Renal cortical epithelial cell (primary cell): ENCODE data around the gene MYCL. TPM values are rescaled to one million over a fixed set of nuclear protein-coding genes. Genes with fewer than 3 reads are reported as not detected.
A peak's percentile ranks its signal among the peaks of the same experiment; 100 is the strongest.

Experiments
- DNase-seq: peaks from one replicate; pipeline ENCODE4 v3.0.0-alpha.2; 2011; ENCODE audit warnings: low read depth
- total RNA-seq: library from RNA; depleted of rRNA; stranded (reverse); fragments of >200 nt; gene quantifications from 2 replicates; pipeline ENCODE4 v1.2.3, GENCODE V29; 2014

MYCL gene
- total RNA-seq = 0.70 and 1.4 TPM in 2 replicates

DNA sequence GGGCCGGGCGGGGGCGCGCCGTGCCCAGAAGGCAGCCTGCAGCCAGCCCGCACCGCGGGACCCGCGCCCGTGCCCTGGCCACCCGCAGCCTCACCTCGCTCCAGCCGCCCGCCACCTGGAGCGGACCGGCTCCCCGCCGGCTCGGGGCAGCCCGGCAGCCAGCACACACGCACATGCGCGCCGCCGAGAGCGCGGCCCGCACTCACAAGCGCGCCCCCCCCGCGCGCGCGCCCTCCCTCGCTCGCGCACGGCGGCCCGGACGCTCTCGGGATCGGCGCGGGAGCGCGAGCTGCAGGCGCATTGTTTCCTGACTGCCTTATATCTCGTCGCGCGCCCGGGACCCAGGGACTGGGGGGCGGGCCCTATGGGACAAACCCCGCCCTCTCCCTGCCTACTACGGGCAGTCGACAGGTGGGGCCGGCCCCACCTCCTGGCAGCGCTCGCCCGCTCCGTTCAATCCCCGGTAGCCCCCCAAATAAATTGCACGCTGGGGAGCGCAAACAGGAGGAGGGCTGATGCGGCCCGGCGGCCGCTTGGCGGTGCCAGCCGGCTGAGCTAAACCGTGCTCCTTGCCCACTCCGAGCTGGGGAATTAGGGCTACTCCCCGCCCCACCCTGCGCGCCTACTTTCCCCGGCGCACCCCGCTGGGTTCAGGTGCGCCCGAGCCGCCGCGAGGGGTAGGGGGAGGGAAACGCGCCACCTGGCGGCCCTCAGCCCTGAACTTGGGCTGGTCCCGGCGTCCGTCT lies at the start of gene MYCL:
TSS of gene MYCL (minus strand) at position 204 of the 746 bp plus-strand sequence. CDS start 483 bp downstream, outside the sequence.
- no peak for DNase-seq

DNA sequence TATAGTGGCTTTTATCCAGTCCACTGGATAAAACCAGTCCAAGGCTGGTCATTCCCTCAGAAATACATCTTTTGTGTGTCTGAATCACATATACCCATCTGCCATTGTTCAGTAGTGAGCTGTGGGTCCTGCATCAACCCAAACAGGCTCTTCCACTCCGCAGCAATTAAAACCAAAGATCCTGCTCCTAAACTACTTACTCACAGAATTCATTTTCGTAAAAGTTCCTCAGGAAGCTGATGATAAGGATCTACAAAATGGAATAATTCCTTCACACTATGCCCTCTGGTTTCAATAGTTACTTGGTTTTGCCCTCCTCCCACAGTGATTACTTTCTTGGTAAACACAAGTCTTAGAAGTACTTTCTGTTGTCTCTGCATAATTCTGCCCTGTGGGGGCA lies 48.2 kb upstream of the MYCL start:
- no peak for DNase-seq

- DNase-seq = no peak
These were observed 45.5 kb upstream of the MYCL start for GRCh38 chr1:39947260-39947659.

DNA sequence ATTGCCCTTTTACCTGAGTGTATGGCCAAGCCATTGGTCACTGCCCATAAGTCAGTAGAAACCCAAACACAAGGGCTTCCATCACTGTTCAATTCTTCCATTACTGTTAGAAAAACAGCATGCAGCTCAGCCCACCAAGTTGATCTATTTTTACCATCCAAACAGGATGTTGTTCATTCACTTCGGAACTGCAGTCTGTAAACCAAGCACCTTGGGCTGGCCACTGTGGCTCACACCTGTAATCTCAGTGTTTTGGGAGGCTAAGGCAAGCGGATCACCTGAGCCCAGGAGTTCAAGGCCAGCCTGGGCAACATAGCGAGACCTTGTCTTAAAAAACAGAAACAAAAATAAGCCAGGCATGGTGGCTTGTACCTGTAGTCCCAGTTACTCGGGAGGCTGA lies 44.5 kb upstream of the MYCL start:
- DNase-seq = no peak

DNA sequence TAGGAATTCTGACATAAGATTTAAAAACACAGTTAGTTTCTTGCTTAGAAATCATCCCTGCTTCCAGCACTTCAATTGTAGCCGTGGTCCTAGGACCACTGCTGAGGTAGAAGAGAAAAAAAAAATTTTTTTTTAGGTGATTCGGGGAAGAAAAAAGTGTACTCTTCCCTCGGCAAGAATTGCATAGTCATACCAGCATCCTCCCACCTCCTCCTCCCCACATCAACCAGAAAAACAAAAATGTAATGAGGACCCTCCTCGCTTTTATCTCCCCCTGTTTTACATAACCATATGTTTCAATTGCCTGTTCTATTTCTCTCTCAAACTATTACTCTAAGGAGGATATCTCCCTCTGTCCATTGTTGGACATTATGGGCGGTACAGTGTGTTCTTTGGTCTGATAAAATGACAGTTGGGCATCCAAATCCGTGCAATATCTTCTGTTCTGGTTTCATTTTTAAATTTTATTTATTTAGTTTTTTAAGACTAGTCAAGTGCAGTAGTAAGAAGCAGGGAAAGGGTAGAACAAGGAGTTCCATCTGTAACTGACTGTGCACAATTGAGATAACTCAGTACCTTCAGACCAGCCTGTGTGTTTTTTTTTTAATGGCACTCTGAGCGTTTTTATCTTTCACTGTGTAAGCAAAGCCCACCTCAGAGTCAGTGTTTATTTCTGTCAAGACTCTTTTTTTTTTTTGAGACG lies 42.8 kb upstream of the MYCL start:
- no peak for DNase-seq

- DNase-seq = no peak
These were observed 42.0 kb upstream of the MYCL start for GRCh38 chr1:39943471-39944290.

GRCh38 chr1:39940980-39941871 lies 39.5 kb upstream of the MYCL start:
- no peak for DNase-seq

DNA sequence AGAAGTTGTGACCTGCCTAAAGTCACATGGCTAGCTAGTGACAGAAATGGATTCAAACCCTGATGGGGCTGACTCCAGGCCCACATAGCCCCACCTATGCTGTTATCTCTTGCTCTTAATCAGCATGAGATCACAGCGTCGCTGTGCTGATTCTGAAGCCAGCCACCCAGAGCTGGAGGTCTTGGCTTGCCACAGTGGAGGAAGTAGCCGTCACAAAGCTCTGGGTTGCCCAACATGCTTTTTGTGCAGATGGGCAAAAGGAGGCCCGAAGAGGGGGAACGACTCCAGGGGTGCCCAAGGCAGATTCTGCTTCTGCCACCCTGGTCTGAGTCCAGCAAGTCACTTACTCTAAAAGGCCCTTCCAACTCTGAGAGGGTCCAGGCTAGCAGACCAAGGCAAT lies 38.5 kb upstream of the MYCL start:
- no peak for DNase-seq

- no peak for DNase-seq
These were observed 37.1 kb upstream of the MYCL start for GRCh38 chr1:39938856-39939255.

DNA sequence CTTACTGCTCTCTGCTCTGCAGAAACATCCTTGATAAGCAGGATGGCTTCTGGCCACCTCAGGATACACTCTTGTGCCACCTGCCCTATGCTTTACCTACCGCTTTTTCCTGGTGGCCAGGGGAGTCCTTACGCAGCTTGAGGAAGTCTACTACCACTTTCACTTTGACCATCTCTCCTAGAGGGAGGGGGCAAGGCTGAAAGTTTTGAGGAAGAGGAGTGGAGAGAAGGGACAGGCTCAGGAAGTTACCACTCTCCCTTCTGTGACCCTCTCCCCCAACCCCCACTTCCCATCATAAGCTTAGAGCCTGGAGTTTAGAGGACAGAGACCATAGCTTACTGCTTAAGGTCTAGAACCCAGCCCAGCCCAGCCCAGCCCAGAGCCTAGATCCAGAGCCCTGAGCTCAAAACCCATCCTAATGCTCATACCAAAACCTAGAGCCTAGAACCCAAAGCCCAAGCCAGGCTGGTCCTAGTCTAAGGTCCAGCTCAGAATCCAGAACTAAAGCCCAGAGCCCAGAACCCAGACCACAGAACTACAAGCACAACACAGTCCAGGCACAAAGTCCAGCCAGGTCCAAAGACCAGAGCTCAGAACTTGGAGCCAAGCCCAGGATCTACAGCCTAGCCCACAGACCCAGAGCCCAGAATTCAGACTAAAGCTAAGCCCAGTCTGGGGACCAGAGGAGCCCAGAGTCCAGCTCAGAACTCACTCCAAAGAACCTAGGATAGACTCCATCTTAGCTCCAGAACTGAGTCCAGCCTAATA lies 35.2 kb upstream of the MYCL start:
- DNase-seq = no peak

GRCh38 chr1:39933956-39934941 lies 32.5 kb upstream of the MYCL start:
- DNase-seq = peak; percentile 98

- no peak for DNase-seq
These were observed 27.3 kb upstream of the MYCL start for GRCh38 chr1:39928809-39929587.

- DNase-seq = no peak
These were observed 25.8 kb upstream of the MYCL start for GRCh38 chr1:39927538-39927937.

GRCh38 chr1:39926820-39927219 lies 25.1 kb upstream of the MYCL start:
- DNase-seq = no peak

DNA sequence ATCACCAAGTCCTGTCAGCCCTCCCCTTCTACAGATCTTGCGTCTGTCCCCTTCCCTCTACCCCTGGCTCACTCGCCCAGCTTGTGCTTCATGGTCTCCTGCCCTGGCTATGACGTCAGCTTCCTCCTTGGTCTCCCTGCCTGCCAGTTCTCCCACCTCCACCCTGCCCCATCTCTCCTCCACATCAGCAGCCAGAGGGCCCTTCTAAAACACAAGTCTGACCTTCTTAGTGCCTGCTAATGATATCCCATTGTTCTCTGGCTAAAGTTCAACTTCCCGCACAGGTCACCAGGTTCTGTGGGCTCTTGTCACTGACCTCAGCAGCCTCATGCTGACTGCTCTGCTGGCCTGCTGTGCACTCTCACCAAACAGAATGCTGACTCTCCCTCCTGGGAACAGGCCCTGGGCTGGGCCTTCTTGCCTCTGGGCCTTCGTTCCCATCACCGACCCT lies 24.7 kb upstream of the MYCL start:
- DNase-seq = peak; percentile 92

- DNase-seq = no peak
These were observed 24.1 kb upstream of the MYCL start for GRCh38 chr1:39925721-39926342.

GRCh38 chr1:39922251-39922688 lies 20.6 kb upstream of the MYCL start:
- DNase-seq = no peak

DNA sequence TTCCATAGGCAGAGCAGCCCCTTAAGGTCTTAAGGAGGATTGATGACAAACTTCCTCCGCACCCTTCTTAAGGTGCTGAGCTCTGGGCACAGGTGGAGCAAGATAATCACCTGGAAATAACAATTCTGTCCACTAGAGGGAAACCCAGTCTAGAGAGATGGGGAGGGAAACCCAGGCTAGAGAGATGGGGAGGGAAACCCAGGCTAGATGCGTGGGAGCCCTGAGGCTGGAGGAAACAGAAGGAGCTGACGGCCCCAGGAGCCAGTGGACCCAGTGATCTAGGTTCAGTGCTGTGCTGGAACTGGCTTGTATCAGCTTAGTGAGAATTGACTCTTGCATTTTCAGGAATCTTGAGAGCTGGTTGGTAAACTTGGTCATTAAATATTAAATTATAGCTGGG lies 17.8 kb upstream of the MYCL start:
- DNase-seq = peak; percentile 68
